Fibroblast of mammary gland (primary cell): Measurements from ENCODE around the gene RRP9.
"Not testable (repeated sequence)": the region's sequence is repeated elsewhere in the genome, so short reads cannot be mapped to it uniquely, and the experiment has no call there.

Experiments used
- DNase-seq: peaks from one replicate; pipeline ENCODE4 v3.0.0-alpha.2; 2010; ENCODE audit warnings: low read depth
- H3K4me3 ChIP-seq: 2 replicates; pipeline ENCODE4 v1.5.1; 2011; ENCODE audit warnings: low read depth, mild to moderate bottlenecking, low read length, moderate library complexity; ENCODE audit not compliant: control insufficient read depth
- CTCF ChIP-seq: conservative IDR thresholded peaks from 2 replicates; pipeline ENCODE4 v1.5.1; 2011; ENCODE audit warnings: low read depth, low read length, inconsistent platforms; ENCODE audit not compliant: control insufficient read depth, insufficient read depth

The RRP9 gene

GRCh38 chr3:51941798-51942602 is at the start of gene RRP9, which contains the start of gene PARP3:
Gene RRP9 (minus strand): TSS chr3:51941904. CDS start chr3:51941867, 37 bp downstream.
Gene PARP3 (plus strand): TSS chr3:51942363. CDS start chr3:51943356, 993 bp downstream.
- H3K4me3 ChIP-seq = peak within 1 kb of the TSS; percentile 81
- TF ChIP-seq CTCF = peak; percentile 89
- peak; percentile 100 for DNase-seq

DNA sequence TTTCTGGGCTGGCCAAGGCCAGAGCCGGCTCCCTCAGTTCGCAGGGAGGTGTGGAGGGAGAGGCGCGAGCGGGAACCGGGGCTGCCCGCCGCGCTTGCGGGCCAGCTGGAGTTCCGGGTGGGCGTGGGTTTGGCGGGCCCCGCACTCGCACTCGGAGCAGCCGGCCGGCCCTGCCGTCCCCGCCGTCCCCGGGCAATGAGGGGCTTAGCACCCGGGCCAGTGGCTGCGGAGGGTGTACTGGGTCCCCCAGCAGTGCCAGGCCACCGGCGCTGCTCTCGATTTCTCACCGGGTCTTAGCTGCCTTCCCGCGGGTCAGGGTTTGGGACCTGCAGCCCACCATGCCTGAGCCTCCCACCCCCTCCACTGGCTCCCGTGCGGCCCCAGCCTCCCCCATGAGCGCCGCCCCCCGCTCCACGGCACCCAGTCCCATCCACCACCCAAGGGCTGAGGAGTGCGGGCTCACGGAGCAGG is 48.8 kb upstream of the RRP9 start:
- not testable (repeated sequence) for DNase-seq, H3K4me3 ChIP-seq

- no peak for TF ChIP-seq CTCF
- no peak for DNase-seq
- H3K4me3 ChIP-seq = no peak overlapping the region
Observed at GRCh38 chr3:51988286-51989146, 46.8 kb upstream of the RRP9 start.

- TF ChIP-seq CTCF = no peak
- no peak overlapping the region for H3K4me3 ChIP-seq
- DNase-seq = no peak
Observed at GRCh38 chr3:51987568-51987967, 45.9 kb upstream of the RRP9 start.

DNA sequence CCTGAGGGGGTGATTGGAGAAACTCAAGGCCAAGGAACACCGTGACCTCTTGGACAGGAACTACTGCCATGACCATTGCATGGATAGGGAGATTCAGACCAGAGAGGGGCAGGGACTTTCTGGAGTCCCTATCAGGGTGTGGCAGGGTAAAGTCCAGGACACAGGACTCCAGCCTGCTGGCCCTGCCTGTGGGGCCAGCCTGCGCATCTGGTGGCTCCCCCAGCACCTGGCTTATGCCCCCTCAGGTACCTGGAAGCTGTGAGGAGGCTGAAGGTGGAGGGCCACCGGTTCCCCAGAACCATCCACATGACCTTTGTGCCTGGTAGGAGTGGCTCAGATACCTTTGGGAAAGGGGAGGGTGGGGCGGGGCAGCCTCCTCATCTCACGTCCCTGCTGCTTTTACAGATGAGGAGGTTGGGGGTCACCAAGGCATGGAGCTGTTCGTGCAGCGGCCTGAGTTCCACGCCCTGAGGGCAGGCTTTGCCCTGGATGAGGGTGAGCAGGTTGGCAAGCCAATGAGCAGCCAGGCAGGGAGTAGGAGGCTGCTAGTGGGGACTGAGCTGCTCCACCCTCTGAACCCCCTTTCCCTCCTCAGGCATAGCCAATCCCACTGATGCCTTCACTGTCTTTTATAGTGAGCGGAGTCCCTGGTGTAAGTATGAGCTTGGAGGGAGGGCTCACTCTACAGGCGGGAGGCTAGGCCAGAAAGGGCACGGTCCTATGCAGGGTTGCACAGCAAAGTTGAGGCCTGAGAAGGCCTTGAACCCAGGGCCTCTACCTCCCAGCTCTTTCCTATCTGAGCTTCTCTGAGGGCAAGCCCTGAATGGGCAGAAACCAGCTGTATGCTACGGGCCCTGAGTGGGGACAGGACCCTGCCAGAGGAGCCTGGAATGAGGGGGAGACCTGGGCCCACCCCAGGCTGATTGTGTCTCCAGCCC is 44.6 kb upstream of the RRP9 start:
- H3K4me3 ChIP-seq = no peak overlapping the region
- no peak for DNase-seq
- no peak for TF ChIP-seq CTCF

GRCh38 chr3:51985063-51985462 is 43.4 kb upstream of the RRP9 start:
- DNase-seq = no peak
- no peak for TF ChIP-seq CTCF
- H3K4me3 ChIP-seq = no peak overlapping the region
